GM19023 (cell line): ENCODE measurements around the gene PTPRN2.

Experiments used
- ATAC-seq: cut with Tn5 transposase; IDR thresholded peaks from one replicate; pipeline ENCODE4 v1.9.1; 2021; ENCODE audit warnings: mild to moderate bottlenecking, moderate library complexity; ENCODE audit not compliant: unreplicated experiment

PTPRN2 gene

GRCh38 chr7:157890921-157891401 is 696.7 kb downstream of the PTPRN2 start:
- no peak for ATAC-seq

GRCh38 chr7:157889480-157889879 is 698.1 kb downstream of the PTPRN2 start:
- ATAC-seq: no peak

- ATAC-seq: no peak
Measured at GRCh38 chr7:157888579-157888978, 699.0 kb downstream of the PTPRN2 start.

GRCh38 chr7:157887400-157887799 is 700.2 kb downstream of the PTPRN2 start:
- ATAC-seq: no peak

GRCh38 chr7:157886711-157887110 is 700.9 kb downstream of the PTPRN2 start:
- ATAC-seq: no peak

GRCh38 chr7:157886266-157886665 is 701.4 kb downstream of the PTPRN2 start:
- no peak for ATAC-seq

GRCh38 chr7:157885140-157885539 is 702.5 kb downstream of the PTPRN2 start:
- ATAC-seq: no peak

GRCh38 chr7:157884461-157885062 is 703.1 kb downstream of the PTPRN2 start:
- no peak for ATAC-seq

GRCh38 chr7:157881048-157881771 is 706.4 kb downstream of the PTPRN2 start:
- ATAC-seq: no peak

GRCh38 chr7:157879391-157879790 is 708.2 kb downstream of the PTPRN2 start:
- no peak for ATAC-seq

GRCh38 chr7:157877298-157878090 is 710.1 kb downstream of the PTPRN2 start:
- no peak for ATAC-seq

GRCh38 chr7:157876469-157877285 is 710.9 kb downstream of the PTPRN2 start:
- no peak for ATAC-seq

- ATAC-seq: no peak
Measured at GRCh38 chr7:157875230-157876179, 712.1 kb downstream of the PTPRN2 start.

GRCh38 chr7:157874870-157875229 is 712.8 kb downstream of the PTPRN2 start:
- no peak for ATAC-seq

GRCh38 chr7:157874208-157874816 is 713.3 kb downstream of the PTPRN2 start:
- ATAC-seq: no peak

- no peak for ATAC-seq
Measured at GRCh38 chr7:157873664-157874063, 714.0 kb downstream of the PTPRN2 start.

GRCh38 chr7:157873181-157873580 is 714.4 kb downstream of the PTPRN2 start:
- ATAC-seq: no peak

- no peak for ATAC-seq
Measured at GRCh38 chr7:157872447-157872846, 715.2 kb downstream of the PTPRN2 start.

GRCh38 chr7:157871681-157872080 is 715.9 kb downstream of the PTPRN2 start:
- ATAC-seq: no peak
